Kidney capillary endothelial cell (primary cell): ENCODE data around the gene TAMALIN.
A peak's percentile ranks its signal among the peaks of the same experiment; 100 is the strongest.

ENCODE experiments used
- DNase-seq: peaks from one replicate; pipeline ENCODE4 v3.0.0-alpha.2; 2018; ENCODE audit warnings: low spot score

Gene TAMALIN

DNA sequence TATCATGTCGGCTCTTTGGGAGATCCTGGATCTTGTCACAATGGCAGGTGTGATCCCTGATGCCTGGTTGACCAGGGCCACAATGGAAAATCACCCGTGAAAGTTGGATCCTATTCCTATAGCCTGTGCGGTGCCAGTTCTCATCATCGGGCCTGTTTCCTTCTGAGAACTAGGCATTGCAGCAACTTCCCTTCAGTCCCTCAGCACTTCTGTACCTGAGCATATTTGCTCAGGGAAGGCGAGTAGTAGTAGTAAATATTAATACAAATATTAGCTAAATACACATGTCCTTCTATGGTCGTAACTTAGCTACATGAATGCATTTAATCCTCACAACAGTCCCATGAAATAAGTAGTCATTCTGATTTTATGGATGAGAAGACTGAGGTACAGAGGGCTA, 22.1 kb upstream of the TAMALIN start:
- no peak for DNase-seq

DNA sequence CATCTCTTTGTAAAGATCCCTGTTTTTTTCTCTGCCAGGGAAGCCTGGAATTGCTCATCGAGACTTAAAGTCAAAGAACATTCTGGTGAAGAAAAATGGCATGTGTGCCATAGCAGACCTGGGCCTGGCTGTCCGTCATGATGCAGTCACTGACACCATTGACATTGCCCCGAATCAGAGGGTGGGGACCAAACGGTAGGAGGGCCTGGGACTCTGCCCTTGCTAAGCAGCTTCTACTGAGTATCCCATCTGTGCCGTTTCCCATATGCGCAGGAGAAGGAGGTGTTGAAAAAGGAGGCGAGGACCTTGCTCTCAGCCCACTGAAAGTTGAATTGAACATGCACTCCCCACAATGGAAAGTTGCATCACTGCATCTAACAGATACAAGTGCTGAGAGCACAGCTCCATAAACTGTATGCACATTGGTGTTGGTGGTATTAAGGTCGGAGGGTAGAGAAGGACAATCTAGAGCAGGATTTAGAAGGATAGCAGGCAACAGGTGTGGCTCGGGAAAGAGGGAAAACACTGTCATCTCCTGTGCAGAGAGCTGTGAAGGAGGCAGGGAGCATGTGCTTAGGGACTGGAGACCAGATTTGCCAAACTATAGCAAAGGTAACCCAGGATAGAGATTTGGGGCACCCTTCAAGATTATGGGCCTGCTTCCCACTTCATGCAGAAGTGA, 21.5 kb upstream of the TAMALIN start:
- DNase-seq: no peak

DNA sequence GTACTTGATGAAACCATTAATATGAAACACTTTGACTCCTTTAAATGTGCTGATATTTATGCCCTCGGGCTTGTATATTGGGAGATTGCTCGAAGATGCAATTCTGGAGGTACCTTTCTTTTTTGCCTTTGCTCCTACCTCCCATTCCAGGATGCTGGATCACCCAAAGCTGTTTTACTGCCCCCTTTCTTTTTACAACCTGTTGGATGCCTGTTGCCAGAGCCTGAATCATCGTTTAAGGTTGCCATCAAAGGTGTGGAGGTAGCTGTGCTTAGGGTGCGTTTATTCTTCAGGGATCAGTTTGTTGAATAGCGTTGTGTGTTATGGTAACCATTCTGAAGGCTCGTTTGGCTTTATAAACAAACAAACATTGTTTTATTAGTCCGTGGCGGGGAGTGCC, 19.9 kb upstream of the TAMALIN start:
- DNase-seq: no peak

DNA sequence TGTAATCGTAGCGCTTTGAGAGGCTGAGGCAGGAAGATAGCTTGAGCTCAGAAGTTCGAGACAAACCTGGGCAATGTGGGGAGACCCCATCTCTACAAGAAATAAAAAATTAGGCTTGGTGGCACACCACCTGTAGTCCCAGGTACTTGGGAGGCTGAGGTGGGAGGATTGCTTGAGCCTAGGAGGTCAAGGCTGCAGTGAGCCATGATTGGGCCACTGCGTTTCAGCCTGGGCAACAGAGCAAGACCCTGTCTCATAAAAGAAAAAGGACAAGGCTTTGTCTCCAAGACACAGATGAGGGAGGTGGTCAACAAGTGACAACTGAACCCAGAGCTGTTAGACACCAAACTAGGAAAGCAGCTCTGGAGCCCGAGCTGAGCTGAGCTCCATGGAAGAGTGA, 14.5 kb upstream of the TAMALIN start:
- DNase-seq: no peak

DNA sequence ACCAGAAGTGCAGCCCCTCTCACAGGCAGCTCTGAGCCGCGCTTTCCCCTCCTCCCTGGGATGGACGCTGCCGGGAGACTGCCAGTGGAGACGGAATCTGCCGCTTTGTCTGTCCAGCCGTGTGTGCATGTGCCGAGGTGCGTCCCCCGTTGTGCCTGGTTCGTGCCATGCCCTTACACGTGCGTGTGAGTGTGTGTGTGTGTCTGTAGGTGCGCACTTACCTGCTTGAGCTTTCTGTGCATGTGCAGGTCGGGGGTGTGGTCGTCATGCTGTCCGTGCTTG, 12.3 kb upstream of the TAMALIN start:
- DNase-seq: no peak

GRCh38 chr12:51994959-51995358, 11.8 kb upstream of the TAMALIN start:
- no peak for DNase-seq

DNA sequence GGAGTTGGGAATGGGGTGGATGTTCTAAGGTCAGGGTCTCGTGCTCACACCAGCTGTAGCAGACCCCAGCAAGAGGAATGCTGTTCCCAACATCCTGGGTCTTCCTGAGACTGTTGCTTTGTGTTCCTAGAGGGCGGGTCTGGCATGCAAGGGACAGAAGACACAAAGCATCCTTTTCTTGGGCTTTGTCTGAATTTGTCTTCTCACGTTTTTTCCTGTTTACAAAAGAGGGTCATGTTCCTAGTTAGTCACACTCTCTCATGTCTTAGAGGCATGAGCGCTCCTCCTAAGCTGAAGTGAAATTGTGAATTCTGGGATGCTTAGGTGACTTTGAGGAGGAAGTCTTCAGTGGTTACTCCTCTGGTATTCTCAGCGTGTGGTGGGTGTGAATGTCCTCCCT, 9.6 kb upstream of the TAMALIN start:
- no peak for DNase-seq

DNA sequence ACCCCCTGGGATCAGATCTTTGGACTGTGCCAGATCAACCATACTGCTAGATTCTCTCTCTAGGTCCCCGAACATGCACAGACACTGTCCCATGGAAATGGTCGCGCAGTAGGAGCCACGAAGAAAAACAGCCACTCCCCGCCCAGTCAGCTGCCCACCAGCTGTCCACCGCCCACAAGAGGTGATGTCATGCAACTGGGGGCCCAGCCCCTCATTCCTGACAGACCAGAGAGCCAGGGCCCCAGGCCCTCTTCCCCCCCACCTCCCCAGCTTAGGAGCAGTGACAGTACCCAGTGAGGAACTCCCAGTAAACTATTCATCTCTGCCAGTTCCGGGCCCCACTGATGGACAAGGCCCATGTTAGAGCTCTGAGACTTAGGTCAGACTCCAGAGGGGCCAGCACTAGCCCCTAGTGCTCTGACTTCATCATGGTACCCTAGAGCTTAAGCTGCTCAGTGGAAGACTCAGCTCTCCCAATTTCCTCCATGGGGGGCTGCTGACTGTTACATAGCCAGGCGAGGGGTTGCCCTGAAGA, 3.7 kb upstream of the TAMALIN start:
- no peak for DNase-seq

DNA sequence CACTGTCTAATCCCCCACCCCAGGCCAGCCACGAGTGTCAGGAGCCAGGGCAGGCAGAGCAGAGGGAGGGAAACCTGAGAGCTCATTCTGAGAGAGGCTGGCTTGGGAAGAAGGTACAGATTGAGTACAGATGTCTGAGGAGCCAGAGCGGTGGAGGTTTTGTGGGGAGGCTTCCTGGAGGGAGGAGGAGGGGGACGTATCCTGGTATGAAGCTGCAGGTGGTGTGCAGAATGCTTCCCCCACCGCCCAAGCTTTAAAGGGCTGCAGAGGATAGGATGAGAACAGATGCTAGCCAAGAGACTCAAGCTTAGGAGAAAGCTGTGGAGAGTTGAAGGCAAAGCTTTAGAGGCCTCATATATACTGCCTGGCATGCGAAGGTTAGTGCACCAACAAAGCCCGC, 3.2 kb upstream of the TAMALIN start:
- no peak for DNase-seq

GRCh38 chr12:52004042-52004648, 2.6 kb upstream of the TAMALIN start:
- DNase-seq: peak; percentile 65

- DNase-seq: no peak
Measured at GRCh38 chr12:52005218-52005902, 1.4 kb upstream of the TAMALIN start.

DNA sequence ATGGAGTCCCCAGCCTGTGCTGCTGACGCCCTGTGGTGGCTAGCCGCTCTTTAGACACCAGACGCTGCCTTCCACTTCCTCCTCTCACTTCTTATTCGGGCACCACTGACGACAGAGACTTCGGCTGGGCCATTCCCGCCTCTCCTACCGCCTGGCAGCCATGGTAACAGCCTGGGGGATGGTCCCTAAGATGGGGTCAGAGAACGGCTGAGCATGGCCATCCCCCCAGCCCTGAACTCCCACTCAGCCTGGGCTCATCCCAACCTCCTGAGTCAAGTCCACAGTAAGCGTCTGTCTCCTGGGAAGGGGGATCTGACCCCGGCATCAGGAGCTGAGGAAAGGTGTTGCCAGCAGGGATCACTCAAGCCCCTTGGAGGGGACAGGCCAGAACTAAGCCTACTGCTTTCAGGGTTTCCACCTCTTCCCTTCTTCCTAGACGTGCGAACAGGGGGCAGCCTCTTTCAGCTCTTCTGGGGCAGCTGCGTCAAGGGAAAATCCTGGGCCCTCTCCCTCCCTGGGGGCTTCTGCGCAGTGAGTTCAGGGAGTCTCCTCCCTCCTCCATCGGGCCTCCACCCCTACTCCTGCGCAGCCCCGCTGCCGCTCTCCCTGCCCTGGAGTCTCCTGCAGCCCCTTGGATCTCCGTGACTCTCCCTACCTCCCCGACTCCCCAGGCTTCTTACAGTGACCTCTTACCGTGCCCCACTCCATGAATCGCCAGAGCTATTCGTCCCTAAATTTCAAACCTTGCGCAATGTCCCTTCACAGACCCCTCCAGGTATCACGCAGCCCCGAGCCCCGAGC, 643 bp upstream of the TAMALIN start:
- peak; percentile 68 for DNase-seq

- peak; percentile 44 for DNase-seq
Measured at GRCh38 chr12:52007158-52007921, 594 bp downstream of the TAMALIN start.

DNA sequence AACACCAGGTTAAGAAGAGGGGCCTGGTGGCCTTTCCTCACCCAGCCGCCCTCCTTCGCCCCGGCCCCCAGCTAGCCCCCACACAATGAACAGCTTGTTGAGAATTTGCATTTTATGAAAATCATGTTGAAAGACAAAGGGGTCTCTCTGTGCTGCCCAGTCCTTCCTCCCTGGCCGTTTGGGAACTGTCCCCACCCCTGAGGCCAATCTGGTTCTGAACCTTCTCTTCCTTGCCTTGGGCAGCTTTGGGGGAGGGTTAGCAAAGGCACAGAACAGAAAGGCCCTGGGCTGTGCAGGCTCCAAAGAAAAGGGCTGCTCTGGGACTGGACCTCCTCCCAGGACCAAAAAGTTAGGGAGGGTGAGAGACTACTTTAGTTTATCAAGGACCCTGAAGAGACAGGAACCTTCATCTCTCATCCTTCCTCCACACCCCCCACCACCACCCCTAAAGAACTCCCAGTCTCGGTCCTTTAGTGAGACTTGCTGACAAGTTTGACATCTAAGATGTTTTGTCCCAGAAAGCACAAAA, 1.3 kb downstream of the TAMALIN start:
- DNase-seq: no peak

DNA sequence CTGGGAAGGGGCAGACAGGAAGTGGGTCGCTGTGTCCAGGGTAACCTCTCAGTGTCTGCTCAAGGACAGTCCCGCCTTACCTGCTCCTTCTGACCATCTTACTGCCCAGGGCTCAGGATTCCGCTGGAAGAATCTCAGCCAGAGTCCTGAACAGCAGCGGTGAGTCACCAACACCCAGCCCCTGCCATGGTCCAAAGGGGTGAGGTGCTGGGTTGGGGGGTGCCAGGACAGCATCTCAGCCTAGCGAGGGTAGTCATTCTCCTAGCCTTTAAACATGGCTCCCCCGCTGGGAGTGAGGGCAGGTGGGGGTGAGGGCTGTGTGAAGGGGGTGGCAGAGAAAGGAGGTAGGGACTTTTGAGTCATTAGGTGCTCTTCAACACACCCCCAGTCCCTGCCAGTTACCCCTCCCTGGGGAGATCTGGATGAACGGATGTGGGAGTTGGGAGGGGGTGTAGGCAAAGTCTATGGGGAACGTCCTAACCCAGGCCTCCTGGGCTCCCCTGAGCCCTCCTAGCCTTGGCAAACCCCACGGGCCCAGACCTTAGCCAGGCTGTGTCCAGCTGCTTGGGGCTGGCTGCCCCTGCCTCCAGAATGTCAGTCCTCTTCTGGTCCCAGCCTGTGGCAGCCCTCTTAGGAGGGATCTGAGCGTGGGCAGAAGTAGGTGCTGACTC, 2.5 kb downstream of the TAMALIN start:
- DNase-seq: no peak

- DNase-seq: peak; percentile 64
Measured at GRCh38 chr12:52010152-52010622, 3.4 kb downstream of the TAMALIN start.

- DNase-seq: no peak
Measured at GRCh38 chr12:52010692-52011601, 4.2 kb downstream of the TAMALIN start.

DNA sequence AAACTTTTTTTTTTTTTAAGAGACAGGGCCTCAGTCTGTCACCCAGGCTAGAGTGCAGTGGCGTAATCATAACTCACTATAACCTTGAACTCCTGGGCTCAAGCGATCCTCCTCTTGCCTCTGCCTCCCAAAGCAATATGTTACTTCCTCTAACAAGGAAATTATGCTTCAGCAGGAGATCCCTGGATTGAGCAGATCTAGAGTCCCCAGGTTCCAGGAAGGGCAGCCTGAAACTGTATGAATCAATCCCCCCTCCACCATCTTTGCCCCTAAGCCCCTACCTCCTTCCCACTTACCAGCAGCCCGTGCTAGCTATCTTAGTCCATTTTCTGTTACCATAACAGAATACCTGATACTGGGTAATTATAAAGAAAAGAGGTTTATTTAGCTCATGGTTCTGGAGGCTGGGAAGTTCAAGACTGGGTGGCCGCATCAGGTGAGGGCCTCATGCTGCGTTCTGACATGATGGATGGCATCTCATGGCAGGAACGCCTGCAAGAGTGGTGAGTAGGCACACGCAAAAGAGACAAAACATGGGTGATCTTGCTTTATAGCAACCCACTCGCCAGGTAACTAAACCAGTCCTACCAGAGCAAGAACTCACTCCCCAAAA, 5.0 kb downstream of the TAMALIN start:
- no peak for DNase-seq

DNA sequence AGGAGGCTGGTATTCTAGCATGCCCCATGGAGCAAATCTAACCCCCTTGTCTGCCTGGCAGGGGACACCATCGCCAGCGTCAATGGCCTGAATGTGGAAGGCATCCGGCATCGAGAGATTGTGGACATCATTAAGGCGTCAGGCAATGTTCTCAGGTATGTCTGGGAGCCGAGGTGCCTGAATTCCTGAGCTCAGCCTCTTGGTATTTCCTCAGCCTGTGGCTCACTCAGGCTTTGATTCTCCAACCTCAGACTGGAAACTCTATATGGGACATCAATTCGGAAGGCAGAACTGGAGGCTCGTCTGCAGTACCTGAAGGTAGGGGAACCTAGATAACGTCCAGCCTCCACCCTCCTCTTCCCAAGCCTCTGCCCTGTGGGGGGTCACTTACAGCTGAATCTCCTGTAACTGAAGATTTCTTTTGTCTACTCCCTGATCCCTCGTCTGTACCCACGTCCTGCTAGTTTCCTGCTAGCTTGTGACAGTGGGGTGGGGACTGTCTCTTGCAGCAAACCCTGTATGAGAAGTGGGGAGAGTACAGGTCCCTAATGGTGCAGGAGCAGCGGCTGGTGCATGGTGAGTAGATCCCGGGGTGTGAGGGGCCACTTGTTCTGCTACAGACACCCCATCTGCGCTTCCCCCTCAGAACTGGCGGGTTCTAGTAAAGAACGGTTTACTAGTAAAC, 7.0 kb downstream of the TAMALIN start:
- no peak for DNase-seq
